NCI-H524 (cell line): ENCODE results near the gene MAGEF1.
"Not testable (repeated sequence)": the region's sequence is repeated elsewhere in the genome, so short reads cannot be mapped to it uniquely, and the experiment has no call there.

Experiments used
- DNase-seq, 2 experiments: peaks; one replicate each; lab custom pipeline; 2025; lab: John Stamatoyannopoulos, UW

Gene MAGEF1

GRCh38 chr3:184742676-184743135 lies 30.8 kb upstream of the MAGEF1 start:
- no peak for DNase-seq

- DNase-seq: no peak
Measured at GRCh38 chr3:184741798-184742675, 30.2 kb upstream of the MAGEF1 start.

- no peak for DNase-seq
Measured at GRCh38 chr3:184741259-184741556, 29.3 kb upstream of the MAGEF1 start.

GRCh38 chr3:184740509-184741258 lies 28.8 kb upstream of the MAGEF1 start:
- no peak for DNase-seq

- DNase-seq: no peak
Measured at GRCh38 chr3:184739594-184740505, 28.0 kb upstream of the MAGEF1 start.

- DNase-seq: no peak
Measured at GRCh38 chr3:184738982-184739381, 27.1 kb upstream of the MAGEF1 start.

GRCh38 chr3:184738506-184738890 lies 26.6 kb upstream of the MAGEF1 start:
- DNase-seq: no peak

GRCh38 chr3:184737641-184738505 lies 26.0 kb upstream of the MAGEF1 start:
- no peak for DNase-seq

GRCh38 chr3:184737063-184737462 lies 25.2 kb upstream of the MAGEF1 start:
- DNase-seq: no peak

GRCh38 chr3:184734903-184735701 lies 23.2 kb upstream of the MAGEF1 start:
- DNase-seq: no peak

- DNase-seq: no peak
Measured at GRCh38 chr3:184733971-184734608, 22.2 kb upstream of the MAGEF1 start.

GRCh38 chr3:184733181-184733580 lies 21.3 kb upstream of the MAGEF1 start:
- DNase-seq: no peak

GRCh38 chr3:184731786-184732537 lies 20.1 kb upstream of the MAGEF1 start:
- DNase-seq: no peak

GRCh38 chr3:184730924-184731323 lies 19.1 kb upstream of the MAGEF1 start:
- DNase-seq: no peak

- DNase-seq: not testable (repeated sequence)
Measured at GRCh38 chr3:184729154-184729553, 17.3 kb upstream of the MAGEF1 start.

GRCh38 chr3:184728010-184728527 lies 16.2 kb upstream of the MAGEF1 start:
- DNase-seq: no peak

- DNase-seq: peak; percentile 90 to 92
Measured at GRCh38 chr3:184727357-184728009, 15.6 kb upstream of the MAGEF1 start.

GRCh38 chr3:184726497-184726896 lies 14.6 kb upstream of the MAGEF1 start:
- DNase-seq: no peak
